SH-SY5Y (cell line): Measurements from ENCODE around the gene RELL2.

Experiments
- GATA2 ChIP-seq: IDR thresholded peaks from 2 replicates; pipeline ENCODE4 v1.6.1; 2011; ENCODE audit warnings: mild to moderate bottlenecking, low read depth, low read length
- GATA3 ChIP-seq: IDR thresholded peaks from 2 replicates; pipeline ENCODE4 v1.6.1; 2011; ENCODE audit warnings: low read depth, mild to moderate bottlenecking, low read length, moderate library complexity

DNA sequence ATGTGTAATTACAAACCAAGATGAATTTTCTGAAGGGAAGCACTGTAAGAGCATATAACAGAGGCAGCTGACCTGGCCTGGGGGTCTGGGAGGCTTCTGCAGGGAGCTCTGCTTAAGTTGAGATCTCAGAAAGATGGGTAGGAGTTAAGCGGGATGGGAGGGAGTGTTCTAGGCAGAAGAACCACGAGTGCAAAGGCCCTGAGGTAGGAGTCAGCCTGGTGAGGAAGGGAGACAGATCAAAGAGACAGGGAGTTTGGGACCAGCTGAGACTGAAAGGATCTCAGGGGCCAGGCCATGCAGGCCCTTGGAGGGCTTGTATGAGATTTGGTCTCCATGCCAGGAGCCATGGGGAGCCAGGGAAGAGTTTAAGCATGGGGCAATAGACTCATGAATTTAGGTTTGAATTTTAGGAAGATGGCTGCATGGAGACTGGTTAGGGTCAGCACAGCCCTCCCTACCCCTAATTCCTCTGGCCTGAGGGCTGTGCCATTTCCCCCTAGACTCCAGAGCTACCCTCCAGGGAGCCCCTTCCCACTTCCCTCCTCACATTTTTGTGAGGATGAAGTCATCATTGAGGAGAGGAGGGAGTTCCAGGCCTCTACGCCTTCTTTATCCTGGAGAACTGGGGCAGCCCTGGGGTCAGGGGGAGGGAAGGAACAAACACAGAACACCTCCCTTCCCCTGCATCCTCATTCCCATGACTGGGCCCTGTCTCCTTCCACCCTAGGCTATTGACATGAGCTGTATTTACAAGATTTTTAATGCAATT is 50.0 kb downstream of the RELL2 start:
- TF ChIP-seq GATA3 (no peak), GATA2 (no peak)
